ENCODE data around the gene NDUFS8.

NDUFS8 gene

GRCh38 chr11:68007498-68008380, 22.7 kb upstream of the NDUFS8 start:
- no peak for TF ChIP-seq CTCF (IDR thresholded peaks at IDR 0.05; ENCODE audit: low read depth, low read length, missing control alignments)
- no peak for DNase-seq (ENCODE audit: low read depth)
- no peak overlapping the region for H3K4me3 ChIP-seq (ENCODE audit: low read depth, low read length)

GRCh38 chr11:68008381-68009337, 21.8 kb upstream of the NDUFS8 start:
- DNase-seq (ENCODE audit: low read depth), result no peak
- TF ChIP-seq CTCF (IDR thresholded peaks at IDR 0.05; ENCODE audit: low read depth, low read length, missing control alignments), result no peak
- no peak overlapping the region for H3K4me3 ChIP-seq (ENCODE audit: low read depth, low read length)

- peak; percentile 28 for TF ChIP-seq CTCF (IDR thresholded peaks at IDR 0.05; ENCODE audit: low read depth, low read length, missing control alignments)
- H3K4me3 ChIP-seq (ENCODE audit: low read depth, low read length), result no peak overlapping the region
- DNase-seq (ENCODE audit: low read depth), result no peak
Observed at GRCh38 chr11:68009391-68010089, 20.9 kb upstream of the NDUFS8 start.

- no peak within 1 kb of the TSS for H3K4me3 ChIP-seq (ENCODE audit: low read depth, low read length)
- DNase-seq (ENCODE audit: low read depth), result no peak
Observed at GRCh38 chr11:68010090-68011041, 20.1 kb upstream of the NDUFS8 start, which contains the start of gene ALDH3B1. Gene ALDH3B1, plus strand, starts transcription at chr11:68010327. Its CDS starts 4,971 bp downstream, at chr11:68015298.

GRCh38 chr11:68011051-68011943, 19.2 kb upstream of the NDUFS8 start:
- no peak for DNase-seq (ENCODE audit: low read depth)
- H3K4me3 ChIP-seq (ENCODE audit: low read depth, low read length), result no peak overlapping the region
- TF ChIP-seq CTCF (IDR thresholded peaks at IDR 0.05; ENCODE audit: low read depth, low read length, missing control alignments), result no peak

More at GRCh38 chr11:68010090-68011041, 20.1 kb upstream of the NDUFS8 start, which contains the start of gene ALDH3B1:
- TF ChIP-seq CTCF (IDR thresholded peaks at IDR 0.05; ENCODE audit: low read depth, low read length, missing control alignments), result no peak

All from GM12864 (cell line).